Measurements from ENCODE around the gene CEMIP. TPM values are rescaled to one million over a fixed set of nuclear protein-coding genes. Genes with fewer than 3 reads are reported as not detected.

CEMIP gene
- total and polyA plus RNA-seq, 2 experiments from 2014 or later = 2.3 to 4.4 TPM

DNA sequence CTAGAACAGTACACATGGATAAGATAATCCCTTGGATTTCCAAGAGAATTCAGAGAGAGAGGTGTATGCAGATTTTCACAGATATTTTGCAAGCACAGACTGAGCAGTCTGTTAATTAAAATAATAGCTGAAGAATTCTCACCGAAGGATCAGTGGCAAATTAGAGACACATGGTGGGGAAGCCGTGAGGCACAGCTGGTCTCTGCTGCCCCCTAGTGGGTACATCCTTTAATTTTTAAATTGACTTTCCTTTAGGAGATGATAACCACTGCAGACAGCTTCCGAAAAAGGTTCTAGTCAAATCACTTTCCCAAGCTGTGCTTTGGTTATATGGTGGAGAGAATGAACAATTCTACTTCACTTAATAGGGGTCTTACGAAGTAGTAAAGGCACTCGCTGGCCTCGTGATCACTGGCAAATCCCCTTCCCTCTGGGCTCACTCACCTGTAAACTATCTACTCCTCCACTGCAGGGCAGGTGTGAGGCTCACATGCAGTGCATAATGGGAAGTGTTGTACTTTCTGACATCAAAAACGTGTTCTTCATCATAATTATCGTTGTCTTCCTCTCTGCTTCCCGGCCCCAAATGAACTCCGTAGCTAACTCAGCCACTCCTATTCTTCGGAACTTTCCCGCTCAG, 191.0 kb downstream of the CEMIP start:
- WGBS (ENCODE audit: low lambda C conversion rate, missing lambda C conversion rate) = 49% methylated on average over 12 of the region's 12 CpGs
- Histone ChIP-seq H2AFZ (no peak overlapping the region), H3K27me3 (no peaks in the 10 kb centered on the region), H3K36me3 (replicated peaks; ENCODE audit: insufficient read depth, low read depth) (no peaks in the 10 kb centered on the region), H3K4me2 (no peak overlapping the region), H3K9me3 (ENCODE audit: low read depth) (no peaks in the 10 kb centered on the region), H3K4me3 (no peak overlapping the region), H3K4me1 (ENCODE audit: insufficient read depth) (no peaks in the 10 kb centered on the region), H4K20me1 (ENCODE audit: insufficient read depth, poor library complexity, severe bottlenecking) (no peaks in the 10 kb centered on the region), H3K27ac (no peak overlapping the region), H3K79me2 (peaks cover 5% of the 10 kb centered on the region), H3K9me2 (replicated peaks; ENCODE audit: insufficient read depth) (no peaks in the 10 kb centered on the region)
- DNase-seq (ENCODE audit: low spot score) = peak; percentile 84
- no peak for TF ChIP-seq EZH2phosphoT487 (IDR thresholded peaks at IDR 0.05; ENCODE audit: low read depth, severe bottlenecking, unreplicated experiment)
- TF ChIP-seq, protein P1, sequence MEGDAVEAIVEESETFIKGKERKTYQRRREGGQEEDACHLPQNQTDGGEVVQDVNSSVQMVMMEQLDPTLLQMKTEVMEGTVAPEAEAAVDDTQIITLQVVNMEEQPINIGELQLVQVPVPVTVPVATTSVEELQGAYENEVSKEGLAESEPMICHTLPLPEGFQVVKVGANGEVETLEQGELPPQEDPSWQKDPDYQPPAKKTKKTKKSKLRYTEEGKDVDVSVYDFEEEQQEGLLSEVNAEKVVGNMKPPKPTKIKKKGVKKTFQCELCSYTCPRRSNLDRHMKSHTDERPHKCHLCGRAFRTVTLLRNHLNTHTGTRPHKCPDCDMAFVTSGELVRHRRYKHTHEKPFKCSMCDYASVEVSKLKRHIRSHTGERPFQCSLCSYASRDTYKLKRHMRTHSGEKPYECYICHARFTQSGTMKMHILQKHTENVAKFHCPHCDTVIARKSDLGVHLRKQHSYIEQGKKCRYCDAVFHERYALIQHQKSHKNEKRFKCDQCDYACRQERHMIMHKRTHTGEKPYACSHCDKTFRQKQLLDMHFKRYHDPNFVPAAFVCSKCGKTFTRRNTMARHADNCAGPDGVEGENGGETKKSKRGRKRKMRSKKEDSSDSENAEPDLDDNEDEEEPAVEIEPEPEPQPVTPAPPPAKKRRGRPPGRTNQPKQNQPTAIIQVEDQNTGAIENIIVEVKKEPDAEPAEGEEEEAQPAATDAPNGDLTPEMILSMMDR (IDR thresholded peaks at IDR 0.05; ENCODE audit: poor library complexity) = peak; percentile 91

DNA sequence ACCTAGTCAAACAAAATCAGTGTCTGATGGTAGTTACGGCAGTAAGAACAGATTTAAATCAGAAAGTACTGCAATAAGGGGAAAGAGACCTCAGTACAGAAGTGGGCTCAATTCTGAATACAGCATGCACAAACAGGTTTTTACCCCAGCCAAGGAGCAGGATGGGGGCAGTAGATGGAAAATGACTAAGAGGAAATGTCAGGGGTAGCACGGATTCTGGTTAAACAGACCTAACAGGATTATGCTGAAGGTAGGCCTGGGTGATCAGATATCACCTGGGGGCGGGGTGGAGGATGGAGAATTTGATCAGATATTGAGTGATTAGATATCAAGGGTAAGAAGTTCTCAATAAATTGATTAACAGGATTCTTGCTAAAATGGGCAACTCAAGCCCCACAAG, 191.5 kb downstream of the CEMIP start:
- no peak overlapping the region for H3K27ac ChIP-seq
- H3K9me2 ChIP-seq (replicated peaks; ENCODE audit: insufficient read depth) = no peaks in the 10 kb centered on the region
- TF ChIP-seq EZH2 (IDR thresholded peaks at IDR 0.05; ENCODE audit: borderline replicate concordance) (no peak), EZH2phosphoT487 (IDR thresholded peaks at IDR 0.05; ENCODE audit: low read depth, severe bottlenecking, unreplicated experiment) (no peak)
- TF ChIP-seq, protein P1 (IDR thresholded peaks at IDR 0.05; ENCODE audit: poor library complexity) = no peak
- no peak overlapping the region for H2AFZ ChIP-seq
- 78% methylated on average over 3 of the region's 3 CpGs for WGBS (ENCODE audit: low lambda C conversion rate, missing lambda C conversion rate)
- H3K4me1 ChIP-seq (ENCODE audit: insufficient read depth) = no peaks in the 10 kb centered on the region
- no peak overlapping the region for H3K4me3 ChIP-seq
- H3K4me2 ChIP-seq = no peak overlapping the region
- DNase-seq (ENCODE audit: low spot score) = no peak
- H3K9me3 ChIP-seq (ENCODE audit: low read depth) = no peaks in the 10 kb centered on the region
- H3K79me2 ChIP-seq = peaks cover 5% of the 10 kb centered on the region
- H3K27me3 ChIP-seq = no peaks in the 10 kb centered on the region
- no peaks in the 10 kb centered on the region for H3K36me3 ChIP-seq (replicated peaks; ENCODE audit: insufficient read depth, low read depth)
- no peaks in the 10 kb centered on the region for H4K20me1 ChIP-seq (ENCODE audit: insufficient read depth, poor library complexity, severe bottlenecking)

DNA sequence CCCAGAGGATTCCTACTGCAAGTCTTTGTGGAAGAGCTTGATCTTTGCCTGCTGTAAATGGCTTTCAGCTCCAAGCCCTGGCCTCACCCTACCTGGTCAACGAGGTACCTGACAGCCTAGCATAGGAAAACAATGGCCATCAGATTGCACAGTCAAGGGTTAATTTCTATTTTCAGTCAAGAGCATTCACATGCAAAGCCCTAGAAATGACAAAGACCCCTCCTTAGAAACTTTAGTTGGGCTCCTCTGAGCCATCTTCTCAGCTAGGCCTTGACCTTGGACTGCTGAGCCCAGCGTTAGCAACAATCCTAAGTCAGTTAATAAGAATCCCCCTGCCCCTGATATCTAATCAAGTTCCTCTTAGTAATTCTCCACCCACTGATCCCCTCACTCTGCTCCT, 192.0 kb downstream of the CEMIP start:
- Histone ChIP-seq H4K20me1 (ENCODE audit: insufficient read depth, poor library complexity, severe bottlenecking) (no peaks in the 10 kb centered on the region), H3K9me3 (ENCODE audit: low read depth) (no peaks in the 10 kb centered on the region), H3K9me2 (replicated peaks; ENCODE audit: insufficient read depth) (no peaks in the 10 kb centered on the region), H3K27me3 (no peaks in the 10 kb centered on the region), H3K4me2 (no peak overlapping the region), H3K79me2 (peaks cover 5% of the 10 kb centered on the region), H3K4me3 (no peak overlapping the region), H3K36me3 (replicated peaks; ENCODE audit: insufficient read depth, low read depth) (no peaks in the 10 kb centered on the region), H3K27ac (no peak overlapping the region), H2AFZ (no peak overlapping the region), H3K4me1 (ENCODE audit: insufficient read depth) (no peaks in the 10 kb centered on the region)
- WGBS (ENCODE audit: low lambda C conversion rate, missing lambda C conversion rate) = 55% methylated on average over 2 of the region's 2 CpGs
- no peak for DNase-seq (ENCODE audit: low spot score)
- TF ChIP-seq EZH2phosphoT487 (IDR thresholded peaks at IDR 0.05; ENCODE audit: low read depth, severe bottlenecking, unreplicated experiment) (no peak), EZH2 (IDR thresholded peaks at IDR 0.05; ENCODE audit: borderline replicate concordance) (no peak)
- TF ChIP-seq, protein P1 (IDR thresholded peaks at IDR 0.05; ENCODE audit: poor library complexity) = no peak
